ENCODE data around the gene CAMKK2. TPM values are rescaled to one million over a fixed set of nuclear protein-coding genes. Genes with fewer than 3 reads are reported as not detected.

CAMKK2 gene
- total RNA-seq, 4 donors from 2014 or later = 34.1 to 38.4 (median 36.3) TPM

GRCh38 chr12:121294151-121294889 is 2.2 kb downstream of the CAMKK2 start:
- intact Hi-C loops (cut with DNase I) = no loop called here
- H3K27ac ChIP-seq = no peak overlapping the region
- H3K4me3 ChIP-seq (replicated peaks in 1 of 3) = no peak overlapping the region
- no peaks in the 10 kb centered on the region for H3K36me3 ChIP-seq
- TF ChIP-seq CTCF (IDR thresholded peaks at IDR 0.05) (no peak), POLR2A (IDR thresholded peaks at IDR 0.05) (no peak)
- WGBS, 2 donors = 88 to 89% methylated on average over 10 of the region's 10 CpGs
- DNase-seq = no peak
- H3K9me3 ChIP-seq = no peaks in the 10 kb centered on the region
- H3K27me3 ChIP-seq = no peaks in the 10 kb centered on the region
- peaks cover 8 to 34% of the 10 kb centered on the region in 2 donors for H3K4me1 ChIP-seq

GRCh38 chr12:121293603-121294002 is 2.9 kb downstream of the CAMKK2 start:
- H3K36me3 ChIP-seq = no peaks in the 10 kb centered on the region
- DNase-seq = no peak
- peaks cover 12 to 38% of the 10 kb centered on the region in 2 donors for H3K4me1 ChIP-seq
- WGBS, 2 donors = 93% methylated on average over 4 of the region's 4 CpGs
- TF ChIP-seq CTCF (IDR thresholded peaks at IDR 0.05) = no peak
- TF ChIP-seq POLR2A (IDR thresholded peaks at IDR 0.05) = no peak
- no peaks in the 10 kb centered on the region for H3K27me3 ChIP-seq
- H3K4me3 ChIP-seq (replicated peaks in 1 of 3) = no peak overlapping the region
- no peaks in the 10 kb centered on the region for H3K9me3 ChIP-seq
- no peak overlapping the region for H3K27ac ChIP-seq
- intact Hi-C loops (cut with DNase I) = no loop called here

GRCh38 chr12:121290410-121290809 is 6.1 kb downstream of the CAMKK2 start:
- H3K9me3 ChIP-seq = no peaks in the 10 kb centered on the region
- H3K27me3 ChIP-seq = no peaks in the 10 kb centered on the region
- WGBS, 2 donors = 98% methylated on average over 5 of the region's 5 CpGs
- H3K27ac ChIP-seq = peak overlapping the region in 1 of 3 donors; percentile 72
- H3K4me1 ChIP-seq = peaks cover 14 to 37% of the 10 kb centered on the region in 2 donors
- no peak for DNase-seq
- intact Hi-C loops (cut with DNase I) = no loop called here
- no peaks in the 10 kb centered on the region for H3K36me3 ChIP-seq
- TF ChIP-seq POLR2A (IDR thresholded peaks at IDR 0.05) = no peak
- TF ChIP-seq CTCF (IDR thresholded peaks at IDR 0.05) = no peak
- H3K4me3 ChIP-seq (replicated peaks in 1 of 3) = no peak overlapping the region

GRCh38 chr12:121289962-121290361 is 6.5 kb downstream of the CAMKK2 start:
- DNase-seq = no peak
- Histone ChIP-seq H3K27me3 (no peaks in the 10 kb centered on the region), H3K9me3 (no peaks in the 10 kb centered on the region), H3K36me3 (no peaks in the 10 kb centered on the region), H3K4me1 (peaks cover 11 to 36% of the 10 kb centered on the region in 2 donors), H3K27ac (peak overlapping the region in 2 of 3 donors; percentile 72 to 79), H3K4me3 (replicated peaks in 1 of 3) (no peak overlapping the region)
- 85 to 86% methylated on average over 7 of the region's 7 CpGs for WGBS, 2 donors
- no peak for TF ChIP-seq POLR2A (IDR thresholded peaks at IDR 0.05)
- TF ChIP-seq CTCF (IDR thresholded peaks at IDR 0.05) = no peak
- intact Hi-C loops (cut with DNase I) = no loop called here

- peak overlapping the region; percentile 67 to 79 (median 72) for H3K27ac ChIP-seq
- TF ChIP-seq POLR2A (IDR thresholded peaks at IDR 0.05) = no peak
- TF ChIP-seq CTCF (IDR thresholded peaks at IDR 0.05) = no peak
- H3K9me3 ChIP-seq = no peaks in the 10 kb centered on the region
- intact Hi-C loops (cut with DNase I) = no loop called here
- no peaks in the 10 kb centered on the region for H3K36me3 ChIP-seq
- peaks cover 11 to 33% of the 10 kb centered on the region in 2 donors for H3K4me1 ChIP-seq
- WGBS, 2 donors = 4 to 9% methylated on average over 9 of the region's 9 CpGs
- DNase-seq = peak; percentile 44 to 61
- no peaks in the 10 kb centered on the region for H3K27me3 ChIP-seq
- H3K4me3 ChIP-seq (replicated peaks in 1 of 3) = no peak overlapping the region
These were observed 7.5 kb downstream of the CAMKK2 start for GRCh38 chr12:121288986-121289385.

Measured in thyroid gland (tissue), 4 donors.